ENCODE data around the gene NUBPL.
"Not testable (repeated sequence)": the region's sequence is repeated elsewhere in the genome, so short reads cannot be mapped to it uniquely, and the experiment has no call there.

Gene NUBPL

GRCh38 chr14:31619440-31619839, 58.2 kb downstream of the NUBPL start:
- no peak for DNase-seq (ENCODE audit: low read depth)
- H3K4me3 ChIP-seq (ENCODE audit: low read length) = no peak overlapping the region
- no peak for TF ChIP-seq CTCF (conservative IDR thresholded peaks at IDR 0.05; ENCODE audit: low read length)

- DNase-seq (ENCODE audit: low read depth); H3K4me3 ChIP-seq (ENCODE audit: low read length): not testable (repeated sequence)
Measured at GRCh38 chr14:31620898-31621297, 59.7 kb downstream of the NUBPL start.

- no peak for TF ChIP-seq CTCF (conservative IDR thresholded peaks at IDR 0.05; ENCODE audit: low read length)
- no peak for DNase-seq (ENCODE audit: low read depth)
- H3K4me3 ChIP-seq (ENCODE audit: low read length) = no peak overlapping the region
Measured at GRCh38 chr14:31622060-31622459, 60.9 kb downstream of the NUBPL start.

GRCh38 chr14:31652900-31653299, 91.7 kb downstream of the NUBPL start:
- not testable (repeated sequence) for DNase-seq (ENCODE audit: low read depth); H3K4me3 ChIP-seq (ENCODE audit: low read length)

- no peak for DNase-seq (ENCODE audit: low read depth)
- no peak overlapping the region for H3K4me3 ChIP-seq (ENCODE audit: low read length)
- TF ChIP-seq CTCF (conservative IDR thresholded peaks at IDR 0.05; ENCODE audit: low read length) = no peak
Measured at GRCh38 chr14:31657917-31658316, 96.7 kb downstream of the NUBPL start.

- no peak for DNase-seq (ENCODE audit: low read depth)
- no peak for TF ChIP-seq CTCF (conservative IDR thresholded peaks at IDR 0.05; ENCODE audit: low read length)
Measured at GRCh38 chr14:31659278-31659677, 98.1 kb downstream of the NUBPL start.

GRCh38 chr14:31660191-31660590, 99.0 kb downstream of the NUBPL start:
- TF ChIP-seq CTCF (conservative IDR thresholded peaks at IDR 0.05; ENCODE audit: low read length) = no peak
- no peak overlapping the region for H3K4me3 ChIP-seq (ENCODE audit: low read length)
- DNase-seq (ENCODE audit: low read depth) = no peak

More at GRCh38 chr14:31659278-31659677, 98.1 kb downstream of the NUBPL start:
- H3K4me3 ChIP-seq (ENCODE audit: low read length) = no peak overlapping the region

GRCh38 chr14:31660728-31661127, 99.5 kb downstream of the NUBPL start:
- H3K4me3 ChIP-seq (ENCODE audit: low read length) = no peak overlapping the region
- DNase-seq (ENCODE audit: low read depth) = no peak
- TF ChIP-seq CTCF (conservative IDR thresholded peaks at IDR 0.05; ENCODE audit: low read length) = no peak

Data from AG10803 (cell line).